Hematopoietic multipotent progenitor cell treated with erythropoietin and hydrocortisone succinate and interleukin-3 and kit ligand, for 8 days (in vitro differentiated cells): Measurements from ENCODE around the gene DCPS.
"Not testable (repeated sequence)": the region's sequence is repeated elsewhere in the genome, so short reads cannot be mapped to it uniquely, and the experiment has no call there.

ENCODE experiments used
- DNase-seq: peaks from one replicate; pipeline ENCODE4 v3.0.0-alpha.2; 2015

The DCPS gene, protein sequence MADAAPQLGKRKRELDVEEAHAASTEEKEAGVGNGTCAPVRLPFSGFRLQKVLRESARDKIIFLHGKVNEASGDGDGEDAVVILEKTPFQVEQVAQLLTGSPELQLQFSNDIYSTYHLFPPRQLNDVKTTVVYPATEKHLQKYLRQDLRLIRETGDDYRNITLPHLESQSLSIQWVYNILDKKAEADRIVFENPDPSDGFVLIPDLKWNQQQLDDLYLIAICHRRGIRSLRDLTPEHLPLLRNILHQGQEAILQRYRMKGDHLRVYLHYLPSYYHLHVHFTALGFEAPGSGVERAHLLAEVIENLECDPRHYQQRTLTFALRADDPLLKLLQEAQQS

DNA sequence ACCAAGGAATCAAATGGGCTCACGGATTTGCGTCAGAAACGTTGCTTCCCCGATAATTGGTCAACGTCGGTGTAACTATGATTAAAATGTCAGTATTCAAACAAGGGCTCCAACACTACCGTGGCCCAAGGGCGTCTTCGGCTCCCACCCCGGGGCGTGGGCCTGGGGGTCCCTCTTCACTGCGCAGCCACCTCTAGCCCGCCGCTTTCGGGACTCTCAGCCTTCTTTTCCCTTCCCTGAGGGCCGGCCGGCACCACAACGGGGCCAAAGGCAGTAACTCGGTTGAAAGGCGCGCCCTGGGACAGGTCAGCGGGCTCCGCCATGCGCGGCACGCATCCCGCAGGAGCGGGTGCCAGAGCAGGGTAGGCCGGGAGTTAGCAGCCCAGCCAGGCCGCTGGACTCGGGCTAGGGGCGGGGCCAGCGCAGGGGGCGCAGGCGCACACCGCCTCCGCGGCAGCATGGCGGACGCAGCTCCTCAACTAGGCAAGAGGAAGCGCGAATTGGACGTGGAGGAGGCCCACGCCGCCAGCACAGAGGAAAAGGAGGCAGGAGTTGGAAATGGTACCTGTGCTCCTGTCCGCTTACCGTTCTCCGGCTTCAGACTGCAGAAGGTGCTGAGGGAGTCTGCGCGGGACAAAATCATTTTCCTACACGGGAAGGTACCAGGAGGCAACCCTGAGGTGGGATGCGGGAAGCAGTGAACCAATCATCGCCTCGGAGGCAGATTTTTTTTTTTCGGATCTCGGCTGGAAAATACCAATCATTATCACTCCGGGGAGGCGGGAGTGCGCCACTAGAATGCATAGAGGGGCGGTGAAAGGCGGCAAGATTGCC is at the start of gene DCPS:
DCPS (plus strand) TSS at position 438 of the 834 bp plus-strand sequence; CDS start at position 459, 21 bp downstream.
- peak; percentile 85 for DNase-seq

GRCh38 chr11:126254819-126255218 is 49.0 kb upstream of the DCPS start:
- DNase-seq: no peak

DNA sequence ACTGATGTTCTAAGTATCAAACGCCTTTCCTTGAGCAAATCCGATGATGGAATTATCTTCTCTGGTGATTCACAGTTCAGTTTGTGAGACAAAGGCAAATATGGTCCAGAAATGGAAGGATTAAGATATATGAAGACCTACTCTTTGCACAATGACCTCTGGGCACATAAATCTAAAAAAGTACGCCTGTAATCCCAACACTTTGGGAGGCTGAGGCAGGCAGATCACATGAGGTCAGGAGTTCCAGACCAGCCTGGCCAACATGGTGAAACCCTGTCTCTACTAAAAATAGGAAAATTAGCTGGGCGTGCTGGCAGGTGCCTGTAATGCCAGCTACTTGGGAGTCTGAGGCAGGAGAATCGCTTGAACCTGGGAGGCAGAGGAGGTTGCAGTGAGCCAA is 48.4 kb upstream of the DCPS start:
- not testable (repeated sequence) for DNase-seq

DNA sequence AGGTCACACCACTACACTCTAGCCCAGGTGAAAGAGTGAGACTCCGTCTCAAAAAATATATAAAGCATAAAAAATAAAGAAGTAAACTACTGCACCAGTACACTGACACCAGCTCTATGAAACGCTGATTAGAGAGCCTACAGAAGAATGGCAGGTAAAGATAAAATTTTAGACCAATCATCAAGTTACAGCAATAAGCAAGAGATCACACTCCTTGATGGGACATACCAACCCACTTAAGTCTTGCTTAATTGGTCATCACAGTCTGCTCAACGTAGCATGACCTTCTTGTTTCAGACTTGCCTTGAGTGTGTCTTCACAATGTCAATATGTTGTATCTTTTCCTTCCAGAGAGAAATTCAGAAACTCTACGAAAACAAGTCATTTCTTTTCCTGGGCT is 47.6 kb upstream of the DCPS start:
- no peak for DNase-seq

GRCh38 chr11:126257144-126257543 is 46.7 kb upstream of the DCPS start:
- DNase-seq: no peak

DNA sequence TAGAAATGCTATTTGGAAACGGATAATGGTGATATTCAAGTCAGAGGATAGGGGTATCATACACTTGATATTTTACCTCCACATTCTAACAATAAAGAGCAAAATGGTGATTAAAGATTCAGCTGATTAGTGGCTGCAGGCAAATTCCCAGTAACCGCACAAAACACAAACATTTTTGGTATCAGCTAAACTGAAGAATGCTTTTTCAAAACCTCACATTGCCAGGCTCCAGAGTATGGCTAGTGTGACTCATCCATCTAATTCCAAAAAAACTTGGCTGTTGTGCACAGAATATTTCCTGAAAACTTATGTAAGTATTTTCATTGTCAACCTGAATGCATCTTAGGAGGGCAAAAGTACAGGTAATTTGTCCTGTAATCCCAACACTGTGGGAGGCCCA is 46.1 kb upstream of the DCPS start:
- DNase-seq: no peak

- no peak for DNase-seq
Observed at GRCh38 chr11:126262216-126262615, 41.6 kb upstream of the DCPS start.

DNA sequence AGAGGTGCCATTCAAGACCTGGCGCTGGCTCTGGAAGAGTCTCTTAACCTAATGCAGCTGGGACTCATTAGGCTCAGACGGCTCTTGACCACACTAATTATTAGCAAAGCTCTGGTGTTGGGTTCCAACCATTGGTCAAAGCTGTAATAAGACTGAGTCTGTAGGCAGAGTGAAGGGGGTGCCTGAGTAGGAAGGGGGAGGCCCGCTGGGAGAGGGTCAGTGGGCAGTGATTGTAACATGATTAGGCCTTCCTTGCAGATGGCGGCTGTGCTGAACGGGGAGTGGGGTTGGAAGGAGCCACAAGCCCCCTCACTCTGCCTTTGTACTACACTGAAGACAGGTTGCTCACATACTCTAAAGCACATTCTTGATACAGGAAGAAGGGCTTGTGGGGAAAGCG is 40.4 kb upstream of the DCPS start:
- no peak for DNase-seq

DNA sequence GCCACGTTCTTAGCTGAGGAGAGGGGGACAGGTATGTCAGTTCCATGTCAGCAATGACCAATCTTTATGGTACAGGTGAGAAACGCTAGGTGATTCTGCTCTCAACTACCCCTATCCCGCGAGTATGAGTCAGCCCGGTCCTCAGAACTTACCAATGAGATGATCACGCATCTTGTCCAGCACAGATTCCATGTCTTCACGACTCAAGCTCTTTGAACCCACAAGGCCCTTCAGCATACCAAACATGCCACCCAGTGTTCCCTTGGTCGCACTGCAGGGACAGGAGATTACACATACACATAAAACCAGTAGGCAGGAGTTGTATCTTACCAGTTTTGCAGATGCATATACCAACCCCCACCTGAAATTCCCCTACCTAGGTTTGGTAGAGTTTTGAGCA is 38.0 kb upstream of the DCPS start:
- peak; percentile 23 for DNase-seq

DNA sequence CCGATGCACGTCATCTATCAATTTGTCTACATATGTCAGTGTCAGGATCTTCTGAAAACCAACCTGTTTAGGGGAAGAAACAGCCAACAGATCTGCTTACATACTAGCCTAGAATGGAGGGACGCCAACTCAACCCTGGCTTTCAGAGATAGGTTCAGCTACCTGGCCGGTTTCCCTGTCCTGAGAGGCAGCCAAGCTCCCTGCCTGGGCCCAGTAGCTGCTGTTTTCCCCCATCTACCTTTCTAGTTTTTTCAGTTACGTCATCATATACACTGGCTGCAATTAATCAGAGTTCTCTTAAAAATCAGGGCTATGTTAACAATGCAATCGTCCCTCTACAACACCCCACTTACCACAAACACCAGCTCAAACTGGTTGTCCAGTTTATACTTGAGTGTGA is 36.2 kb upstream of the DCPS start:
- no peak for DNase-seq

DNA sequence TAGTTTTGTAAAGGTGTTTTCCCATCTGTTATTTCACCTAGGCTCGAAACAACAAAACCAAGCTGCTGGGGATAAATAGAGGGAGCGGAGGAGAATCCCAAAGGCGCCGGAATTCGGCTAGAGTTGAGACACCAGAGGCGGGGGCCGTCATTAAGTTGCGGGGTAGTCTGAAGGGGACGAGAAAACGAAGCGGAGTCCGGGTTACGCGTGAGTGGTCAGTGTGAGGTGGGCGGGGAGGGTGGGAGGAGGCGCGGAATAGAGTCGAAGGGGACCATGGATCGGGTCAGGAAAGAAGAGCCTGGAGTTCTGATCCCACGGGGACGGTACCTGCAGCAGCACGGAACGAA is 35.5 kb upstream of the DCPS start:
- DNase-seq: no peak

DNA sequence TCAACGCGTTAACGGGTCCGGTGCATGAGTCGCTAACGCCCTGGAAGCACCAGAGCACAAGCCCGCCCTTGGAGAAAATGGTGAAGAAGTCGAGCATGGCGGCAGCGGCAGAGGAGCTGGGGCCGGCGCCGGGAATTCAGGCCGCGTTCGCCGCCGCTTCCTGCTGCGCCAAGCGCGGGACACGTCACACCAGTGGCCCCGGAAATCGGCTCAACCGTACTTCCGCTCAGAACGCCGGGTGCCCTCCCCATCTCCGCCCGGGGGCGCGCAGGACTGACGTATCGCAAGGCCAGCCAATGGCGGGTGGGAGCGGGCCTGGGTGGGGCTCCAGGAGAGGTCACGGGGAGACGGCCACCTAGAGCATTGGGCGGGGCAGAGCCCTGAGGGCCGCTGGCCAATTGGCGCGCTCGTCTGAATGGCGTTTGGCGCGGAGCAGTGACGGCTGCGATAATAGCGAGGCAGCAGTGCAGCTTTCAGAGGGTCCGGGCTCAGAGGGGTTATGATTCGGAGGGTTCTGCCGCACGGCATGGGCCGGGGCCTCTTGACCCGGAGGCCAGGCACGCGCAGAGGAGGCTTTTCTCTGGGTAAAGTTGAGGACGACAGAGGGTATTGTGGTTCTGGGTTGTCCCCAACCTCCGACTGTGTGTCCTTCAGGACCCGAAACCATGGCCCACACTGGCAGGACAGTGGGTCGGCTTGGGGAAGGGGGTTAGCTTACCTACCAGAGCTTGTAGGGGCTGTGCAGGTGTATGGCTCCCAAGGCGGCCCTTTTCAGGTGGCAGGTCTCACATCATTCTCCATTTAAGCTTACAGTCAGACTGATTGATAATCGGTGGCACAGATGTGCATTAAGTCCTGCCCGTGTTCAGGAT is 34.9 kb upstream of the DCPS start, which contains the start of the genes FOXRED1 and SRPRA:
FOXRED1 (plus strand) TSS at position 447 of the 872 bp plus-strand sequence; CDS start at position 500, 53 bp downstream.
SRPRA (minus strand) TSS at position 188 of the 872 bp plus-strand sequence; CDS start at position 97, 91 bp downstream.
- DNase-seq: peak; percentile 99

DNA sequence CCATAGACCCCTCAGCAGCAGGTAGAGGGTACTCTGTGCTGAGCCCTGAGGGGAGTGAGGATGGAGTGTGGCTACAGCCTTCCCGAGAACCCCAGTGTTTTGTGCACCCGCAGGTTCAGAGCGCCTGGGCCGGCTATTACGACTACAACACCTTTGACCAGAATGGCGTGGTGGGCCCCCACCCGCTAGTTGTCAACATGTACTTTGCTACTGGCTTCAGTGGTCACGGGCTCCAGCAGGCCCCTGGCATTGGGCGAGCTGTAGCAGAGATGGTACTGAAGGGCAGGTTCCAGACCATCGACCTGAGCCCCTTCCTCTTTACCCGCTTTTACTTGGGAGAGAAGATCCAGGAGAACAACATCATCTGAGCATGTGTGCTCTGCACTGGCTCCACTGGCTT is 26.5 kb upstream of the DCPS start:
- no peak for DNase-seq

DNA sequence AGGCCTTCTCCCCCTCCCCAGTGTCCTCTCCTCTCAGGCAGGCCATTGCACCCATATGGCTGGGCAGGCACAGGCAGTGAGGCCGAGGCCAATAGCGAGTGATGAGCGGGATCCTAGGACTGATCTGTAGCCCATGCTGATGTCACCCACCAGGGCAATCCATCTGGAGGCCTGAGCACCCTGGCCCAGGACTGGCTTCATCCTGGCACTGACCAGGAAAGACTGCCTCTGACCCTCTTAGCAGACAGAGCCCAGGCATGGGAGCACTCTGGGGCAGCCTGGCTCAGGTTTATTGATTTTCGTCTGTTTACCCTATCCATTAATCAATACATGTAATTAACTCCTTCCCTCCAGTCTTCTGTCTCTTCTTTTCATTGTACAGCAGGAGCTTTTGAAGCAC is 26.1 kb upstream of the DCPS start:
- no peak for DNase-seq

GRCh38 chr11:126279191-126279590 is 24.7 kb upstream of the DCPS start:
- DNase-seq: peak; percentile 32

DNA sequence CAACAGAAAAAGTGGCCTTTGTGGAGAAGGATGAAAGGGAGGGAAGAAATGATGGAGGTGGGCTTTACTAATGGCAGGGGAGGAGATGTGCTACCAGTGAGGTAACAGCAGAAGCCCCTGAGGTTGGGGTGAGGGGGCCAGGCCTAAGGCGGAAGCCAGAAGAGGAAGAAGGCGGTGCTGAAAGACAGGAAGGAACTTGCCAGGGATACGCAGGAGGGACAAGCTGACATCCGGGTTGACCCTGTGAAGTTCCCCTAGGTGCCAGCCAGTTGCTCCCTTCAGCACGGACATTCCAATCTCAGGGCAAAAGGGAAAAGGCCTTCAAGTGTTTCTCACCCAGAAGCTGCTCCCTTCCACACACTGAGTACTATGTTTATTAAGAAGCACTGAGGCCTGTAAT is 23.3 kb upstream of the DCPS start:
- no peak for DNase-seq

DNA sequence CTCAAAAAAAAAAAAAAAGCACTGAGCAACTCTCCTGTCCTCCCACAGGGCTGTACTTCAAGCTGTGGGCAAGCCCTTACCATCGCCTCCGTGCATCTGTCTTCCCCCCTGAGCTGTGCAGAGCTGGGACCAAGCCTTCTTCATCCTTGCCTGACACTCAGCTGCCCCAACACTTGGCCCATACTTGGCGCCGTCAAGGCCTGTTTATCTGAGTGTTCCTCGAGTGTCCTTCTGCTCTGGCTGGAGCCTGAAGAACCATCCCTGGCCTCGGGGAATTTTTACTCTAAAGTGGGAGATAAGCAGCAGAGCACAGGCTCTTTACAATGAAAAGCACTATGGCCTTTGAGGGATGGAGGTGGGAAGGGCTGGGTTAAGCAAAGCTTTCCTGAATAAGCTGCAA is 22.6 kb upstream of the DCPS start:
- DNase-seq: no peak

GRCh38 chr11:126281666-126282175 is 22.1 kb upstream of the DCPS start:
- DNase-seq: no peak

GRCh38 chr11:126282361-126282735 is 21.5 kb upstream of the DCPS start:
- peak; percentile 32 for DNase-seq

DNA sequence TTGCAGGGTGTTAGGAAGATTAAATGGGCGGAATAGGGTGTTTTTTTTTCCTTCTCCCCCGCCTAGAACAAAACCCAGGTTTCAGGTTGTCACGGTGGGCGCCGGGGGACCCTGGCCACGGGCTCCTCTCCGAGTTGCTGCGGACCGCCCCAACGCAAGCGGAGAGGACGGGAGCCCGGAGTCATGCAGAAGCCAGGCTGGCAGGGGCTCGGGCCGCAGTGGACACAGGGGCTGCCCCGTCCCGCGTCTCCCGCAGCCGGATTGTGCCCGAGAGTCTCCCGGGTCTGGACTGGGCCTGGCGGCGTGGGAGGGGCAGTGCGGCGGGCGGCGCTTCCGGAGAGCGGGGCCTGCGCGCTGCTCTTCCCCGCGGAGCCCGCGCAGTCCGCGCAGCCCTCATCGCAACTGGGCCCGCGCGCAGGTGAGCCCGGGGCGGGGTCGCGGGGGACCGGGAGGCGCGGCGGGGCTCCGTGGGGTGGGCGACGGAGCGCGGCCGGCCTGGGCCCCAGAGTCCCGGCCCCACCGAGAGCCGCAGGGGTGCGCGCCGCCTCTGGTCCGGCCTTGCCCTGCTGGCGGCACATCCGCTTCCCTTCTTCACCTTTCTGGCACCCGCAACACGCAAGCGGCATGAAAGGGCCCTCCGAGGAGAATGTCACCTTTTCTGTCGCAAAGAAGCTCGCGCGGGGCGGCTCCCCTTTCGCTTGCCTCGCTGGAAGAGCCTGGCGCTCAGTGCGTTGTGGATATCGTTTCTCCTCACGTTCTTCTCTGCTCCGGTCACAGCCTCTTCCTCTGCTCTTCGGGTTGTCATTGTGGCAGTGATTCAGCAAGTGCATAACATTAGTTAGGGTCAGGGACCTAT is 20.9 kb upstream of the DCPS start, which contains the start of gene TIRAP:
TIRAP (plus strand) TSS at position 358 of the 856 bp plus-strand sequence. CDS start 7,802 bp downstream, outside the sequence.
- DNase-seq: peak; percentile 55

DNA sequence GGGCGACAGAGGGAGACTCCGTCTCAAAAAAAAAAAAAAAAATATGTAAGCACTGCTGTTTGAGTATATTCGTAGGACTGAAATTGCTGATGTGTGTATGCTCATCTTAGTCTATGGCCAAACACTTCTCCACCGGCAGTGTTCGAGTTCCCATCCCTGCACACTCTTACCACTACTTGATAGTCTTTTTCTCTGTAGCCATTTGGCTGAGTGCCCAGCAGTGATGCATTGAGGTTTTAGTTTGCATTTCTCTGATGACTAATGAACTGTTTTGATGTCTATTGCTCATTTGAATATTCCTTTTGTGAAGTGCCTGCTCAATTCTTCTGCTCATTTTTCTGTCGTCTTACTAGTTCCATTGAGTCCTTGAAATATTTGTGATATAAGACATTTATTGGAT is 19.0 kb upstream of the DCPS start:
- DNase-seq: peak; percentile 93

GRCh38 chr11:126288237-126288636 is 15.6 kb upstream of the DCPS start:
- no peak for DNase-seq
